Esophagus muscularis mucosa (tissue), 3 donors: ENCODE measurements around the gene LIN9.

ENCODE experiments used
- CTCF ChIP-seq, 3 experiments: fragments of 200-600 bp in 2 of 3; fragments of 450-650 bp in 1 of 3; sonication (generic) in 2 of 3; IDR thresholded peaks; one replicate each; pipeline ENCODE4 v1.5.1; 2017 to 2019; ENCODE audit warnings: antibody characterized with exemption in 3 of 3, mild to moderate bottlenecking in 2 of 3, moderate library complexity in 1 of 3
- EP300 ChIP-seq: sonication (generic); formaldehyde crosslinking; IDR thresholded peaks from one replicate; pipeline ENCODE4 v1.6.1; 2017; ENCODE audit warnings: antibody characterized with exemption

- TF ChIP-seq CTCF (IDR thresholded peaks at IDR 0.05) = no peak
- TF ChIP-seq EP300 = no peak
Measured at GRCh38 chr1:226305184-226305583, 3.8 kb downstream of the LIN9 start.
